CD4-positive, alpha-beta T cell (primary cell): ENCODE measurements around the gene PIK3CD. TPM values are rescaled to one million over a fixed set of nuclear protein-coding genes. Genes with fewer than 3 reads are reported as not detected.

Experiments
- ATAC-seq: fragments of 200-7000 bp; cut with Tn5 transposase; one replicate; pipeline ENCODE4 v1.10.0; 2022; ENCODE audit warnings: mild to moderate bottlenecking; ENCODE audit not compliant: poor library complexity
- CTCF ChIA-PET: fragments of 350-600 bp; sonication (Branson Sonifier 250); formaldehyde crosslinking; loops from one replicate; lab custom pipeline; 2021; ENCODE audit warnings: antibody characterized with exemption, inconsistent platforms; lab: Charles Lee
- POLR2A ChIA-PET: fragments of 350-600 bp; sonication (Branson Sonifier 250); formaldehyde crosslinking; loops from one replicate; lab custom pipeline; 2021; ENCODE audit warnings: antibody characterized with exemption, inconsistent platforms; lab: Charles Lee
- DNase-seq, 14 experiments: peaks; one replicate each; pipeline ENCODE4 v3.0.0-alpha.2; 2013 to 2020; ENCODE audit warnings: mixed read lengths in 2 of 14
- H3K27ac ChIP-seq, 2 donors: one replicate each; pipeline versions ENCODE4 v1.5.1 to v1.7.0; 2013; ENCODE audit warnings: low read length in 2 of 2, low read depth in 1 of 2, mild to moderate bottlenecking in 1 of 2
- H3K27me3 ChIP-seq, 2 experiments: 1 replicate in 1 of 2; 2 replicates in 1 of 2; pipeline versions ENCODE4 v1.6.1 to v1.7.0; 2013; ENCODE audit warnings: low read length in 2 of 2, control low read depth in 1 of 2, mild to moderate bottlenecking in 1 of 2, moderate library complexity in 1 of 2; ENCODE audit not compliant: insufficient read depth in 2 of 2, control insufficient read depth in 1 of 2
- H3K36me3 ChIP-seq: one replicate; pipeline ENCODE4 v1.6.1; 2013; ENCODE audit warnings: low read length, control low read depth; ENCODE audit not compliant: insufficient read depth
- H3K4me1 ChIP-seq: one replicate; pipeline ENCODE4 v1.6.1; 2013; ENCODE audit warnings: low read length, control low read depth; ENCODE audit not compliant: insufficient read depth
- H3K4me3 ChIP-seq: one replicate; pipeline ENCODE4 v1.5.1; 2013; ENCODE audit warnings: mild to moderate bottlenecking, low read length, moderate library complexity
- H3K9me3 ChIP-seq, 2 experiments: 1 replicate in 1 of 2; 2 replicates in 1 of 2; pipeline versions ENCODE4 v1.6.1 to v1.7.0; 2013; ENCODE audit warnings: low read length in 2 of 2, mild to moderate bottlenecking in 2 of 2, control low read depth in 1 of 2, moderate library complexity in 1 of 2; ENCODE audit not compliant: control insufficient read depth in 1 of 2, insufficient read depth in 1 of 2
- H3K27ac Mint-ChIP-seq: one replicate; pipeline ENCODE4 v1.8.0; 2020; ENCODE audit warnings: mixed read lengths
- H3K27me3 Mint-ChIP-seq: one replicate; pipeline ENCODE4 v1.8.0; 2021; ENCODE audit warnings: mixed read lengths
- H3K36me3 Mint-ChIP-seq: one replicate; pipeline ENCODE4 v1.8.0; 2021; ENCODE audit warnings: low read depth, mixed read lengths
- H3K4me1 Mint-ChIP-seq: one replicate; pipeline ENCODE4 v1.8.0; 2021; ENCODE audit warnings: low read depth, mixed read lengths
- H3K4me3 Mint-ChIP-seq: one replicate; pipeline ENCODE4 v1.8.0; 2020; ENCODE audit warnings: mild to moderate bottlenecking, mixed read lengths
- H3K9me3 Mint-ChIP-seq: one replicate; pipeline ENCODE4 v1.8.0; 2020; ENCODE audit warnings: mixed read lengths
- intact Hi-C, 2 experiments: fragments of 100-400 bp; cut with DNase I in 1 of 2; cut with micrococcal nuclease in 1 of 2; formaldehyde crosslinking; loops; one replicate each; pipeline versions ENCODE4 v1.15.1 to v1.9.0; 2023 to 2025; cut with DNase I, micrococcal nuclease
- total RNA-seq, 174 experiments: library from RNA in 2 of 174; stranded (reverse) in 2 of 174; gene quantifications; one replicate each; pipeline ENCODE4 v1.2.3 and lab custom pipeline; 2021 to 2026
- TF ChIP-seq, protein P1 (sequence below): fragments of 200-600 bp; IDR thresholded peaks from one replicate; pipeline ENCODE4 v1.8.0; 2022; ENCODE audit warnings: antibody characterized with exemption, mild to moderate bottlenecking

Gene PIK3CD
- total RNA-seq, 2 experiments from 2014 or later, result 202 to 213 TPM

DNA sequence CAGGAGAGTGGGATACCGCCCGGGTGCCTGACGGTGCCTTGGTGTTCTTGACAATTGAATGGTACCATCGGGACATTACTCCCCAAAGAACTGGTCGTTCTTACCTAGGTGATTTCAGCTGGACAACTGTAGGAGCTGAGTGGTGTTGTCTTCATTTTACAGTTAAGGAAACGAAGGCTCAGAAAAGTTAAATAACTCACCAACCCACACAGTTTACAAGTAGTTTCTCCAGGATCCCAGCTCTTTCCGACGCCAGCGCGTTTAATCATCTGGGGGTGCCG, 1.6 kb downstream of the PIK3CD start:
- ChIA-PET POLR2A (interaction anchor here (0.6 to 14.1 kb wide), 17 partner anchors 13 to 746 kb away, joined by 3 to 512 read pairs (median 6); partner anchors contain the start of genes CLSTN1 and PGD), CTCF (interaction anchor here (1.0 to 9.6 kb wide), 4 partner anchors 24 to 64 kb away, joined by 3 to 117 read pairs (median 3); no protein-coding TSS in a partner anchor)
- H3K27ac Mint-ChIP-seq, result peak overlapping the region; percentile 97
- H3K36me3 ChIP-seq, result peaks cover 5% of the 10 kb centered on the region
- ATAC-seq (no peak), DNase-seq (peak in 1 of 14 experiments; percentile 36)
- peaks cover 35% of the 10 kb centered on the region for H3K36me3 Mint-ChIP-seq
- no peaks in the 10 kb centered on the region for H3K27me3 Mint-ChIP-seq
- no peaks in the 10 kb centered on the region for H3K9me3 ChIP-seq
- intact Hi-C loops, result loop anchor here (1.0 to 5.0 kb wide), 4 partner anchors 34 to 64 kb away; no protein-coding TSS in a partner anchor
- no peaks in the 10 kb centered on the region for H3K27me3 ChIP-seq
- H3K4me3 ChIP-seq, result peak overlapping the region; percentile 93
- peaks cover 79% of the 10 kb centered on the region for H3K4me1 Mint-ChIP-seq
- peaks cover 79% of the 10 kb centered on the region for H3K4me1 ChIP-seq
- H3K27ac ChIP-seq, result peak overlapping the region; percentile 61 to 88
- H3K4me3 Mint-ChIP-seq, result peak overlapping the region; percentile 98
- H3K9me3 Mint-ChIP-seq, result no peaks in the 10 kb centered on the region
- TF ChIP-seq, protein P1, sequence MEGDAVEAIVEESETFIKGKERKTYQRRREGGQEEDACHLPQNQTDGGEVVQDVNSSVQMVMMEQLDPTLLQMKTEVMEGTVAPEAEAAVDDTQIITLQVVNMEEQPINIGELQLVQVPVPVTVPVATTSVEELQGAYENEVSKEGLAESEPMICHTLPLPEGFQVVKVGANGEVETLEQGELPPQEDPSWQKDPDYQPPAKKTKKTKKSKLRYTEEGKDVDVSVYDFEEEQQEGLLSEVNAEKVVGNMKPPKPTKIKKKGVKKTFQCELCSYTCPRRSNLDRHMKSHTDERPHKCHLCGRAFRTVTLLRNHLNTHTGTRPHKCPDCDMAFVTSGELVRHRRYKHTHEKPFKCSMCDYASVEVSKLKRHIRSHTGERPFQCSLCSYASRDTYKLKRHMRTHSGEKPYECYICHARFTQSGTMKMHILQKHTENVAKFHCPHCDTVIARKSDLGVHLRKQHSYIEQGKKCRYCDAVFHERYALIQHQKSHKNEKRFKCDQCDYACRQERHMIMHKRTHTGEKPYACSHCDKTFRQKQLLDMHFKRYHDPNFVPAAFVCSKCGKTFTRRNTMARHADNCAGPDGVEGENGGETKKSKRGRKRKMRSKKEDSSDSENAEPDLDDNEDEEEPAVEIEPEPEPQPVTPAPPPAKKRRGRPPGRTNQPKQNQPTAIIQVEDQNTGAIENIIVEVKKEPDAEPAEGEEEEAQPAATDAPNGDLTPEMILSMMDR, result no peak

DNA sequence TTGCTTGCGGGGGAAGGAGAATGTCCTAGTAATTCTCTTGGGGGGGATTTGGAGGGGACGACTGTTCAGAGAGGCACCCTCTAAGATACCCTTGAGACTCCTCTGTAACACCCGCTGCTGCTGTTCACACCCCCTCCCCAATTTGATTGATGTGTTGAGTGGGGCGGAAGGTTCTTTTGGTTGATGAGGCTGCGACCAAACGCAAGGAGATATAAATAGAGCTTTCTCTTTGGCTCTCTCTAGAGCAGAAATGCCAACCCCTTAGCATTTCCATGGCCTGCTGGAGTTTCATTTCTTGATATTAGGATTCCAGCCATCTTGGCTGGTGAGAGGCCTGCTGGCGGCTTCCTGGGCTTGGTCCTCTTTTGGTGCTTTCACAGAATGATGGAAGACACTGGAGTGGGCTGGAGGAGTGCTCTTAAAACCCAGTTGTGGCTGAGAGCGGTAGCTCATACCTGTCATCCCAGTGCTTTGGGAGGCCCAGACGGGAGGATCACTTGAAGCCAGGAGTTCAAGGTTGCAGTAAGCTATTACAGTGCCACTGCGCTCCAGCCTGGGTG, 2.0 kb downstream of the PIK3CD start:
- TF ChIP-seq, protein P1, result no peak
- peak; percentile 5 for ATAC-seq
- H3K36me3 ChIP-seq, result peaks cover 5% of the 10 kb centered on the region
- H3K4me1 ChIP-seq, result peaks cover 79% of the 10 kb centered on the region
- peak overlapping the region; percentile 93 for H3K4me3 ChIP-seq
- CTCF ChIA-PET, result interaction anchor here (1.0 to 9.6 kb wide), 4 partner anchors 25 to 64 kb away, joined by 3 to 117 read pairs (median 3); no protein-coding TSS in a partner anchor
- H3K4me1 Mint-ChIP-seq, result peaks cover 79% of the 10 kb centered on the region
- H3K9me3 ChIP-seq, result no peaks in the 10 kb centered on the region
- H3K27me3 ChIP-seq, result no peaks in the 10 kb centered on the region
- H3K27me3 Mint-ChIP-seq, result no peaks in the 10 kb centered on the region
- H3K4me3 Mint-ChIP-seq, result peak overlapping the region; percentile 98
- peak overlapping the region; percentile 97 for H3K27ac Mint-ChIP-seq
- H3K27ac ChIP-seq, result peak overlapping the region; percentile 61 to 88
- POLR2A ChIA-PET, result interaction anchor here (0.6 to 14.1 kb wide), 17 partner anchors 13 to 745 kb away, joined by 3 to 512 read pairs (median 5); partner anchors contain the start of genes CLSTN1 and PGD
- intact Hi-C loops, result loop anchor here (1.0 to 5.0 kb wide), 5 partner anchors 33 to 75 kb away; no protein-coding TSS in a partner anchor
- no peaks in the 10 kb centered on the region for H3K9me3 Mint-ChIP-seq
- peak in 6 of 14 experiments; percentile 7 to 55 (median 46) for DNase-seq
- H3K36me3 Mint-ChIP-seq, result peaks cover 35% of the 10 kb centered on the region

DNA sequence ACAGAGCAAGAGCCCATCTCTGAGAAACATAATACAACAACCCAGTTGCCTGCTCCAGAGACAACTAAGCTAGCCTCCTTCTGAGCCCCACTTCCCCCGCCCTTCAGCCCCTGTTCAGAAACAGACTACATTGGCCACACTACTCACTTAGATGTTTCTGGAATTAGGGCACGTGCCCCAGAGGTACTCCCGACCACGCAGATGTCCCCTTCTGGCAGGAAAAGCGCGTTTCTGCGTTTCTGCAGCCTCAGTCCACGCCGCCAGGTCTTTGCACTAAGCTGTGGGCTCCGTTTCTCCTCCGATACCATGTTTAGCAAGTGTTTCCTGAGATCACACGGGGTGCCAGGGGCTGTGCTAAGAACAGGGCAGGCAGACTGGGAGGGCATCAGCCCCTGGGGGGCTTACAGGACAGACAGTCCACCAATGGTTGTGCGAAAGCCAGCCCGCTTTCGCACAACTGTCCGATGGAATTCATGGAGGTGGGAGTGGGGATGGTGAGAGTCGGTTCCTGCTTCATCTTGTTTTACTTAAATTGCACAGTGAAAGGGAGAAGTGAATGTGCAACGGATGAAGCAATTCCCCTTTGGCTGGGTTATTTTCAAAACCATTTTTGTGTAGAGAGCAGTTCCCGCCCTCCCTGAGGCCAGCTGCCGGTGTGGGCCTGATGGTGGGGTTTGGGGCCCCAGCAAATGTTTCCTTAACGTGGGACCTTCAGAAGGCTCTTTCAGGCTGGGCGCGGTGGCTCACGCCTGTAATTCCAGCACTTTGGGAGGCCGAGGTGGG, 2.7 kb downstream of the PIK3CD start:
- intact Hi-C loops, result loop anchor here (2.0 to 5.0 kb wide), 2 partner anchors 63 to 75 kb away; no protein-coding TSS in a partner anchor
- H3K9me3 ChIP-seq, result no peaks in the 10 kb centered on the region
- TF ChIP-seq, protein P1, result no peak
- ChIA-PET POLR2A (interaction anchor here (0.7 to 14.1 kb wide), 15 partner anchors 12 to 1626 kb away, joined by 3 to 512 read pairs (median 14); partner anchors contain the start of genes CLSTN1 and PGD), CTCF (interaction anchor here (1.0 to 9.6 kb wide), 5 partner anchors 25 to 65 kb away, joined by 3 to 117 read pairs (median 3); no protein-coding TSS in a partner anchor)
- Mint-ChIP-seq H3K36me3 (peaks cover 39% of the 10 kb centered on the region), H3K9me3 (no peaks in the 10 kb centered on the region), H3K4me1 (peaks cover 82% of the 10 kb centered on the region), H3K27ac (peak overlapping the region; percentile 97), H3K4me3 (peak overlapping the region; percentile 98), H3K27me3 (no peaks in the 10 kb centered on the region)
- DNase-seq (peak in 6 of 14 experiments; percentile 24 to 50 (median 43)), ATAC-seq (peak; percentile 8)
- H3K4me1 ChIP-seq, result peaks cover 80% of the 10 kb centered on the region
- no peaks in the 10 kb centered on the region for H3K27me3 ChIP-seq
- peak overlapping the region; percentile 93 for H3K4me3 ChIP-seq
- peak overlapping the region; percentile 61 to 88 for H3K27ac ChIP-seq
- peaks cover 5% of the 10 kb centered on the region for H3K36me3 ChIP-seq
